Measurements from ENCODE around the gene CDKN2B.
"Not testable (repeated sequence)": the region's sequence is repeated elsewhere in the genome, so short reads cannot be mapped to it uniquely, and the experiment has no call there.

The CDKN2B gene

DNA sequence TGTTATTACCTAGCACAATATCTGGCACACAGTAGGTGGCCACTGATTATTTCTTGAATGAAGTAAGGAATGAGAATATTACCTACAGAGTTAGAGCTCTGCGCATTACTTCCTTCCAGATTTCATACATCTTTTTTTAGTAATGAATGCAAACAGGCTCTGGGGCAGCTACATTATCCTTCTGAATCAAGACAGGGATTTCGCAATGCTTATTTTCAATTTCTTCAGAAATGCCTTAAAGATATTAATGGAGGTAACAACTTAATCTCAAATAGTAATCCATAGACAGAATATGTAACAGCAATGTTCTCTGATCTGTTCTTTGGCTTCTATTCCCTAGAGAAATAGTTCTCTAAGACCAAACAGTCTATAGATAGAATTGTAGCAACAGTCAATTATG, 47.5 kb downstream of the CDKN2B start:
- ATAC-seq (ENCODE audit: low read depth) = no peak
- H3K27me3 Mint-ChIP-seq = peaks cover 36% of the 10 kb centered on the region
- H3K4me3 Mint-ChIP-seq = no peak overlapping the region
- H3K36me3 Mint-ChIP-seq = no peaks in the 10 kb centered on the region
- H3K9me3 Mint-ChIP-seq = peaks cover 3% of the 10 kb centered on the region
- no peak overlapping the region for H3K27ac Mint-ChIP-seq
- DNase-seq (ENCODE audit: low spot score in 2 of 2) = no peak
- H3K4me1 Mint-ChIP-seq = peaks cover 5% of the 10 kb centered on the region

- H3K4me1 Mint-ChIP-seq; H3K27ac Mint-ChIP-seq; H3K9me3 Mint-ChIP-seq; DNase-seq (ENCODE audit: low spot score in 2 of 2); ATAC-seq (ENCODE audit: low read depth); H3K36me3 Mint-ChIP-seq; H3K4me3 Mint-ChIP-seq: not testable (repeated sequence)
- H3K27me3 Mint-ChIP-seq = peaks cover 26% of the 10 kb centered on the region
Observed at GRCh38 chr9:21959268-21959667, 49.8 kb downstream of the CDKN2B start.

- no peak overlapping the region for H3K27ac Mint-ChIP-seq
- H3K9me3 Mint-ChIP-seq = peaks cover 3% of the 10 kb centered on the region
- H3K36me3 Mint-ChIP-seq = no peaks in the 10 kb centered on the region
- H3K4me3 Mint-ChIP-seq = no peak overlapping the region
- no peak for DNase-seq (ENCODE audit: low spot score in 2 of 2)
- ATAC-seq (ENCODE audit: low read depth) = no peak
- H3K4me1 Mint-ChIP-seq = no peaks in the 10 kb centered on the region
- H3K27me3 Mint-ChIP-seq = peaks cover 25% of the 10 kb centered on the region
Observed at GRCh38 chr9:21958833-21959232, 50.3 kb downstream of the CDKN2B start.
